DMS 273 treated with DMSO at 0.1 percent for 48 hours (cell line): Measurements from ENCODE around the gene SPDYC.
A peak's percentile ranks its signal among the peaks of the same experiment; 100 is the strongest.
"Not testable (repeated sequence)": the region's sequence is repeated elsewhere in the genome, so short reads cannot be mapped to it uniquely, and the experiment has no call there.

Experiments used
- DNase-seq: peaks from one replicate; lab custom pipeline; 2025; lab: John Stamatoyannopoulos, UW

Gene SPDYC

GRCh38 chr11:65169164-65169641, 830 bp upstream of the SPDYC start:
- DNase-seq: no peak

GRCh38 chr11:65172600-65172999, 2.6 kb downstream of the SPDYC start:
- no peak for DNase-seq

GRCh38 chr11:65174571-65175010, 4.6 kb downstream of the SPDYC start:
- not testable (repeated sequence) for DNase-seq

- DNase-seq: no peak
Observed at GRCh38 chr11:65180877-65181568, 11.0 kb downstream of the SPDYC start.

- DNase-seq: peak; percentile 21
Observed at GRCh38 chr11:65181569-65182257, 11.7 kb downstream of the SPDYC start, which contains the start of gene CAPN1. Gene CAPN1 (plus strand): TSS chr11:65181928. CDS start chr11:65182702, 774 bp downstream.

GRCh38 chr11:65182258-65183170, 12.5 kb downstream of the SPDYC start:
- no peak for DNase-seq

GRCh38 chr11:65183201-65183891, 13.3 kb downstream of the SPDYC start:
- no peak for DNase-seq

- DNase-seq: no peak
Observed at GRCh38 chr11:65184146-65184545, 14.1 kb downstream of the SPDYC start.

- DNase-seq: no peak
Observed at GRCh38 chr11:65185171-65185570, 15.1 kb downstream of the SPDYC start.

- no peak for DNase-seq
Observed at GRCh38 chr11:65185869-65186341, 15.9 kb downstream of the SPDYC start.

GRCh38 chr11:65186701-65187100, 16.7 kb downstream of the SPDYC start:
- DNase-seq: no peak

- no peak for DNase-seq
Observed at GRCh38 chr11:65187146-65187675, 17.2 kb downstream of the SPDYC start.

- DNase-seq: no peak
Observed at GRCh38 chr11:65187971-65188461, 18.0 kb downstream of the SPDYC start.

- no peak for DNase-seq
Observed at GRCh38 chr11:65188486-65188885, 18.5 kb downstream of the SPDYC start.

GRCh38 chr11:65189191-65189590, 19.2 kb downstream of the SPDYC start:
- DNase-seq: no peak

- DNase-seq: no peak
Observed at GRCh38 chr11:65194564-65194963, 24.5 kb downstream of the SPDYC start.

GRCh38 chr11:65204143-65204542, 34.1 kb downstream of the SPDYC start:
- DNase-seq: no peak

- no peak for DNase-seq
Observed at GRCh38 chr11:65204646-65205601, 34.9 kb downstream of the SPDYC start.

- DNase-seq: no peak
Observed at GRCh38 chr11:65205602-65205967, 35.6 kb downstream of the SPDYC start.

GRCh38 chr11:65206441-65206841, 36.4 kb downstream of the SPDYC start:
- no peak for DNase-seq
